ENCODE results near the gene FILIP1.
A peak's percentile ranks its signal among the peaks of the same experiment; 100 is the strongest.

FILIP1 gene

GRCh38 chr6:75334266-75335040, 159.1 kb downstream of the FILIP1 start:
- DNase-seq (ENCODE audit: low spot score) = peak; percentile 71

- no peak for DNase-seq (ENCODE audit: low spot score)
Measured at GRCh38 chr6:75333676-75334200, 159.9 kb downstream of the FILIP1 start.

GRCh38 chr6:75331151-75331550, 162.4 kb downstream of the FILIP1 start:
- DNase-seq (ENCODE audit: low spot score) = peak; percentile 20

GRCh38 chr6:75329703-75330102, 163.9 kb downstream of the FILIP1 start:
- DNase-seq (ENCODE audit: low spot score) = no peak

GRCh38 chr6:75327807-75328206, 165.8 kb downstream of the FILIP1 start:
- DNase-seq (ENCODE audit: low spot score) = no peak

GRCh38 chr6:75326557-75327258, 166.9 kb downstream of the FILIP1 start:
- DNase-seq (ENCODE audit: low spot score) = no peak

GRCh38 chr6:75318900-75319299, 174.7 kb downstream of the FILIP1 start:
- no peak for DNase-seq (ENCODE audit: low spot score)

GRCh38 chr6:75317503-75318206, 175.9 kb downstream of the FILIP1 start:
- peak; percentile 73 for DNase-seq (ENCODE audit: low spot score)

GRCh38 chr6:75315978-75316377, 177.6 kb downstream of the FILIP1 start:
- no peak for DNase-seq (ENCODE audit: low spot score)

GRCh38 chr6:75308250-75308988, 185.2 kb downstream of the FILIP1 start:
- no peak for DNase-seq (ENCODE audit: low spot score)

- no peak for DNase-seq (ENCODE audit: low spot score)
Measured at GRCh38 chr6:75307364-75308004, 186.1 kb downstream of the FILIP1 start.

GRCh38 chr6:75306064-75306463, 187.5 kb downstream of the FILIP1 start:
- no peak for DNase-seq (ENCODE audit: low spot score)

- no peak for DNase-seq (ENCODE audit: low spot score)
Measured at GRCh38 chr6:75305573-75305972, 188.0 kb downstream of the FILIP1 start.

- DNase-seq (ENCODE audit: low spot score) = no peak
Measured at GRCh38 chr6:75302280-75302679, 191.3 kb downstream of the FILIP1 start.

- no peak for DNase-seq (ENCODE audit: low spot score)
Measured at GRCh38 chr6:75301537-75301936, 192.1 kb downstream of the FILIP1 start.

- no peak for DNase-seq (ENCODE audit: low spot score)
Measured at GRCh38 chr6:75301088-75301487, 192.5 kb downstream of the FILIP1 start.

GRCh38 chr6:75300531-75300855, 193.1 kb downstream of the FILIP1 start:
- no peak for DNase-seq (ENCODE audit: low spot score)

- DNase-seq (ENCODE audit: low spot score) = no peak
Measured at GRCh38 chr6:75299801-75300530, 193.6 kb downstream of the FILIP1 start.

- DNase-seq (ENCODE audit: low spot score) = peak; percentile 29
Measured at GRCh38 chr6:75296811-75297779, 196.5 kb downstream of the FILIP1 start.

GRCh38 chr6:75292555-75292954, 201.0 kb downstream of the FILIP1 start:
- no peak for DNase-seq (ENCODE audit: low spot score)
